Measurements from ENCODE around the gene FKBP6. TPM values are rescaled to one million over a fixed set of nuclear protein-coding genes. Genes with fewer than 3 reads are reported as not detected.

FKBP6 gene
- polyA plus RNA-seq, 1 donor (not counting 4 experiments of a cell fraction or from before 2014, with no cell fraction given): not detected

DNA sequence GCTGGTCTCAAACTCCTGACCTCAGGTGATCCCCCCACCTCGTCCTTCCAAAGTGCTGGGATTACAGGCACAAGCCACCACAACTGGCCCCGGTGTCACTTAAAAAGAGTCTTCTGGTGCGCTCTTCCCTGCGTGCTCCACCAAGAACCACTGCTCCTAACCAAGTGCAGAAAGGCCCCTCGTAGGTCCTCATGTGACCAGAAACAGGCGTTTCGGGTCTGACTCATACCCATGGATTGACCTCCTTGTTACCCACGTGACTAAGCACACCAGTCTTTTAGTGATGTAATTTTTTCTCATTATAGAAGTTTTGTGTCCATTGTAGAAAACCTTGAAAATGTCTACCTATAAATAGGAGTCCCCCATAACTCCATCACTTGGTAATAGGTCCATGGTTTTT, 13.9 kb downstream of the FKBP6 start:
- Histone ChIP-seq H4K20me1 (ENCODE audit: control insufficient read depth, extremely low read depth, insufficient read depth, low read length) (no peaks in the 10 kb centered on the region), H3K36me3 (ENCODE audit: control insufficient read depth in 2 of 2, extremely low read depth in 1 of 2, insufficient read depth in 2 of 2, low read length in 2 of 2) (no peaks in the 10 kb centered on the region), H3K4me2 (ENCODE audit: control insufficient read depth, extremely low read depth, insufficient read depth, low read depth, low read length) (no peak overlapping the region), H3K4me3 (ENCODE audit: control insufficient read depth in 2 of 3, extremely low read depth in 1 of 3, insufficient read depth in 2 of 3, low read depth in 1 of 3, low read length in 3 of 3) (no peak overlapping the region), H3K27me3 (ENCODE audit: control insufficient read depth, extremely low read depth, insufficient read depth, low read length) (peaks cover 4% of the 10 kb centered on the region), H3K9ac (ENCODE audit: control insufficient read depth, extremely low read depth, insufficient read depth, low read length) (no peak overlapping the region), H3K9me3 (ENCODE audit: control insufficient read depth, low read depth, low read length) (no peaks in the 10 kb centered on the region), H3K79me2 (ENCODE audit: control insufficient read depth, insufficient read depth, low read length) (no peaks in the 10 kb centered on the region), H3K9me1 (ENCODE audit: control insufficient read depth, extremely low read depth, insufficient read depth, low read length) (no peaks in the 10 kb centered on the region), H3K27ac (ENCODE audit: control insufficient read depth, insufficient read depth, low read length) (no peak overlapping the region), H2AFZ (ENCODE audit: control insufficient read depth, low read length) (no peak overlapping the region), H3K4me1 (ENCODE audit: control insufficient read depth, extremely low read depth, insufficient read depth, low read length) (no peaks in the 10 kb centered on the region)
- dilution Hi-C loops (cut with MboI; ENCODE audit: extremely low pct_ligation_motif_present, low sequenced_read_pairs): no loop called here
- TF ChIP-seq, protein P1, sequence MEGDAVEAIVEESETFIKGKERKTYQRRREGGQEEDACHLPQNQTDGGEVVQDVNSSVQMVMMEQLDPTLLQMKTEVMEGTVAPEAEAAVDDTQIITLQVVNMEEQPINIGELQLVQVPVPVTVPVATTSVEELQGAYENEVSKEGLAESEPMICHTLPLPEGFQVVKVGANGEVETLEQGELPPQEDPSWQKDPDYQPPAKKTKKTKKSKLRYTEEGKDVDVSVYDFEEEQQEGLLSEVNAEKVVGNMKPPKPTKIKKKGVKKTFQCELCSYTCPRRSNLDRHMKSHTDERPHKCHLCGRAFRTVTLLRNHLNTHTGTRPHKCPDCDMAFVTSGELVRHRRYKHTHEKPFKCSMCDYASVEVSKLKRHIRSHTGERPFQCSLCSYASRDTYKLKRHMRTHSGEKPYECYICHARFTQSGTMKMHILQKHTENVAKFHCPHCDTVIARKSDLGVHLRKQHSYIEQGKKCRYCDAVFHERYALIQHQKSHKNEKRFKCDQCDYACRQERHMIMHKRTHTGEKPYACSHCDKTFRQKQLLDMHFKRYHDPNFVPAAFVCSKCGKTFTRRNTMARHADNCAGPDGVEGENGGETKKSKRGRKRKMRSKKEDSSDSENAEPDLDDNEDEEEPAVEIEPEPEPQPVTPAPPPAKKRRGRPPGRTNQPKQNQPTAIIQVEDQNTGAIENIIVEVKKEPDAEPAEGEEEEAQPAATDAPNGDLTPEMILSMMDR (optimal IDR thresholded peaks at IDR 0.05 in 1 of 3, IDR thresholded peaks at IDR 0.05 in 1 of 3, conservative IDR thresholded peaks at IDR 0.05 in 1 of 3; ENCODE audit: extremely low read depth in 1 of 3, insufficient read depth in 2 of 3, low read length in 3 of 3): no peak
- FAIRE-seq: no peak
- DNase-seq (ENCODE audit: low read depth, low spot score): no peak

DNA sequence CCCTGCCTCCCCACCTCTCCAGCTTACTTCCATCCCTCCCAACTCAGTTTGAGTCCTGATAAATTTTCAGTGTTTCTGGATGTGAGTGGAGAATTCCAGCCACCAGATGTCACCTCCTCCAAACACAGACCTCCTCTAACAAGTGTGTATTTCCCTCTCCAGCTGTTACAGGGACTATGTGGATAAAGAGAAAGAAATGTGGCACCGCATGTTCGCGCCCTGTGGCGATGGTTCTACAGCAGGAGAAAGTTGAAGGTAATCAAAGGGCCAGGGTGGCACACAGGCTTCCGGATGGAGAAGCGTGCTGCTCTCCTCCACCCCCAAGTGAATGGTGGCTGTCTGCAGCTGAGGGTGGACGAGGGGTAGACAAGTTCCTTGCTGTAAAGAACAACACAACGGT, 14.7 kb downstream of the FKBP6 start:
- no peaks in the 10 kb centered on the region for H4K20me1 ChIP-seq (ENCODE audit: control insufficient read depth, extremely low read depth, insufficient read depth, low read length)
- FAIRE-seq (no peak), DNase-seq (ENCODE audit: low read depth, low spot score) (no peak)
- peaks cover 4% of the 10 kb centered on the region for H3K27me3 ChIP-seq (ENCODE audit: control insufficient read depth, extremely low read depth, insufficient read depth, low read length)
- H3K4me3 ChIP-seq (ENCODE audit: control insufficient read depth in 2 of 3, extremely low read depth in 1 of 3, insufficient read depth in 2 of 3, low read depth in 1 of 3, low read length in 3 of 3): no peak overlapping the region
- H3K4me2 ChIP-seq (ENCODE audit: control insufficient read depth, extremely low read depth, insufficient read depth, low read depth, low read length): no peak overlapping the region
- H3K27ac ChIP-seq (ENCODE audit: control insufficient read depth, insufficient read depth, low read length): no peak overlapping the region
- no peaks in the 10 kb centered on the region for H3K9me1 ChIP-seq (ENCODE audit: control insufficient read depth, extremely low read depth, insufficient read depth, low read length)
- TF ChIP-seq, protein P1 (optimal IDR thresholded peaks at IDR 0.05 in 1 of 3, IDR thresholded peaks at IDR 0.05 in 1 of 3, conservative IDR thresholded peaks at IDR 0.05 in 1 of 3; ENCODE audit: extremely low read depth in 1 of 3, insufficient read depth in 2 of 3, low read length in 3 of 3): peak; percentile 24 to 48 (median 42)
- no peak for TF ChIP-seq EZH2 (IDR thresholded peaks at IDR 0.05; ENCODE audit: low read length)
- no peaks in the 10 kb centered on the region for H3K9me3 ChIP-seq (ENCODE audit: control insufficient read depth, low read depth, low read length)
- no peaks in the 10 kb centered on the region for H3K36me3 ChIP-seq (ENCODE audit: control insufficient read depth in 2 of 2, extremely low read depth in 1 of 2, insufficient read depth in 2 of 2, low read length in 2 of 2)
- dilution Hi-C loops (cut with MboI; ENCODE audit: extremely low pct_ligation_motif_present, low sequenced_read_pairs): no loop called here
- H3K79me2 ChIP-seq (ENCODE audit: control insufficient read depth, insufficient read depth, low read length): no peaks in the 10 kb centered on the region
- no peaks in the 10 kb centered on the region for H3K4me1 ChIP-seq (ENCODE audit: control insufficient read depth, extremely low read depth, insufficient read depth, low read length)
- H3K9ac ChIP-seq (ENCODE audit: control insufficient read depth, extremely low read depth, insufficient read depth, low read length): no peak overlapping the region
- H2AFZ ChIP-seq (ENCODE audit: control insufficient read depth, low read length): no peak overlapping the region

Measured in keratinocyte (primary cell).